ENCODE results near the gene FBN3. TPM values are rescaled to one million over a fixed set of nuclear protein-coding genes. Genes with fewer than 3 reads are reported as not detected.

Gene FBN3
- polyA plus RNA-seq, 1 donor: 3.5 TPM

DNA sequence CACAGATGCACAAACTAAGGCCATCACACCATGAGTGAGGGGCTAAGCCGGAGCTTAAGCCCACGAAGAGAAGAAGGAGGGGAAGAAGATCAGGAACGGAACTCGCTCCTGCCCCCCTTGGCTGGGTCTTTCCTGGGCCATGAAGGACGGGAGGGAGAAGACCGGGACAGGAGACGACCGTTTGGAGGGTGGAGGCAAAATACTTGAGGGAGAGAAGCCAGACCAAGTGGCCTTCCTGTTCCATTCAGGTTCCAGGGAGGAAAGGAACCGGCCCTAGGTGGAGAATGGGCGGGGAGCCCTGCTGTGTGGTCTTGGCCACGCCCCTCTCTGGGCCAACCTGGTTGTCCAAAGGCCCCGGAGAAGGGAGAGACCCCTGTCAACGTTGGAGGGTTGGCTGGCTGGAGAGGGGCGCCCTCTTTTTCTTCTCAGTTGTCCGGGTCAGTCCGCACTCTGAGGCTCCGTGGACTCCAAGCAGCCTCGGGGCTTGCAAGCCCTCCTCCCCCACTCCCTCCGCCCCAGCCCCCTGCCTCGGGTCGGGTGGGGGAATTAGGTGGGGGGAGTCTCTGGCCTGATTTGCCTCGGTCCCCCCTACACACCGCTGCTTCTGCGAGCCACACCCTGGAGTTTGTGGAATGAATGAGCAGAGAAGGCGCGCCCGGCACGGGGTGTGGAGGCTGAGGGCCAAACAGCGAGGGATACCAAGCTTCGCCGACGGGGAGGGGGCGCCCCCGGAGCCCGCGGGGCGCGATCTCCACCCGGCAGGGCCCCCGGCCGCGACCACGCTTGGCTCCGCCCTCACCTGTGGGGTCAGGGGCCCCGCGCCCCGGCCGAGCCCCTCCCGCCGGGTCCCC lies 757 bp downstream of the FBN3 start:
- H3K4me1 ChIP-seq (ENCODE audit: control insufficient read depth, insufficient read depth, low read length): peaks cover 23% of the 10 kb centered on the region
- H3K36me3 ChIP-seq (ENCODE audit: control insufficient read depth, insufficient read depth, low read length): no peaks in the 10 kb centered on the region
- peak in 1 of 2 donors; percentile 63 for DNase-seq
- H3K4me3 ChIP-seq (ENCODE audit: low read length): peak overlapping the region; percentile 44
- no peak overlapping the region for H3K27ac ChIP-seq (ENCODE audit: low read length)
- WGBS (ENCODE audit: insufficient coverage, low lambda C conversion rate): no CpG with 5 or more reads among the region's 50 CpGs
- H3K9me3 ChIP-seq (ENCODE audit: control insufficient read depth, low read depth, low read length): no peaks in the 10 kb centered on the region
- peaks cover 13% of the 10 kb centered on the region for H3K27me3 ChIP-seq (ENCODE audit: control insufficient read depth, insufficient read depth, low read length)

DNA sequence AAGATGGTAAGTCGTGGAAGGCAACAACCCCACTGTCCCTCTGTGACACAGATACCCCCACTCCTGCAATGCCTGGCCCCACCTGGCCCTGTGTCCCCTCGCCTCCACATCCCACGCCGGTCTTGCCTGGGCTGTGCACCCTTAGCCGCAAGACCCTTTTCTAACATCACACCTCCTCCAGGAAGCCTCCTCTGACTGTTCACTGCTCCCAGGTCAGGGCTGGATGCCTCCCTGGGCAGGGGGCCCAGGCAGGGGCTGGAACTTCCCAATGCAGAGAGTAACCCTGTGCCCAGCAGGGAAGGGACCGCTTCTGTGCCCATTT lies 1.3 kb downstream of the FBN3 start:
- H3K4me3 ChIP-seq (ENCODE audit: low read length): no peak overlapping the region
- H3K4me1 ChIP-seq (ENCODE audit: control insufficient read depth, insufficient read depth, low read length): peaks cover 24% of the 10 kb centered on the region
- H3K36me3 ChIP-seq (ENCODE audit: control insufficient read depth, insufficient read depth, low read length): no peaks in the 10 kb centered on the region
- H3K27me3 ChIP-seq (ENCODE audit: control insufficient read depth, insufficient read depth, low read length): peaks cover 13% of the 10 kb centered on the region
- no peak for DNase-seq
- WGBS (ENCODE audit: insufficient coverage, low lambda C conversion rate): no CpG with 5 or more reads among the region's 6 CpGs
- no peak overlapping the region for H3K27ac ChIP-seq (ENCODE audit: low read length)
- no peaks in the 10 kb centered on the region for H3K9me3 ChIP-seq (ENCODE audit: control insufficient read depth, low read depth, low read length)

DNA sequence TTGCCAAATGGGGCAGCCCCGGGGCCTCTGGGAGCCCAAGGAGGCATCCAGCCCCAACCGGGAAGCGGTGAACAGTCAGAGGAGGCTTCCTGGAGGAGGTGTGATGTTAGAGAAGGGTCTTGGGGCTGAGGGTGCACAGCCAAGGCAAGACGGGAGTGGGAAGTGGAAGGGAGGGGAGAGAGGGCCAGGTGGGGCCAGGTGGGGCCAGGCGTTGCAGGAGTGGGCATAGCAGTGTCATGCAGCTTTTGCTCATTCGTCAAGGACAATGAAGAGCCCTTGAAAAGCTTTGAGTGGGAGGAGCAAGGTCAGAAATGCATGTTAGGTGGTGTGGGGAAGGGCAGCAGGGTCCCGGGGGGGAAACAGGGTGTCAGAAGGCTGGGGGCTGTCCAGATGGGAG lies 1.8 kb downstream of the FBN3 start:
- H3K4me1 ChIP-seq (ENCODE audit: control insufficient read depth, insufficient read depth, low read length): peaks cover 25% of the 10 kb centered on the region
- no peak overlapping the region for H3K4me3 ChIP-seq (ENCODE audit: low read length)
- no peak for DNase-seq
- H3K9me3 ChIP-seq (ENCODE audit: control insufficient read depth, low read depth, low read length): no peaks in the 10 kb centered on the region
- WGBS (ENCODE audit: insufficient coverage, low lambda C conversion rate): 40% methylated on average over 1 of the region's 7 CpGs
- H3K36me3 ChIP-seq (ENCODE audit: control insufficient read depth, insufficient read depth, low read length): no peaks in the 10 kb centered on the region
- H3K27me3 ChIP-seq (ENCODE audit: control insufficient read depth, insufficient read depth, low read length): peaks cover 13% of the 10 kb centered on the region
- H3K27ac ChIP-seq (ENCODE audit: low read length): no peak overlapping the region

DNA sequence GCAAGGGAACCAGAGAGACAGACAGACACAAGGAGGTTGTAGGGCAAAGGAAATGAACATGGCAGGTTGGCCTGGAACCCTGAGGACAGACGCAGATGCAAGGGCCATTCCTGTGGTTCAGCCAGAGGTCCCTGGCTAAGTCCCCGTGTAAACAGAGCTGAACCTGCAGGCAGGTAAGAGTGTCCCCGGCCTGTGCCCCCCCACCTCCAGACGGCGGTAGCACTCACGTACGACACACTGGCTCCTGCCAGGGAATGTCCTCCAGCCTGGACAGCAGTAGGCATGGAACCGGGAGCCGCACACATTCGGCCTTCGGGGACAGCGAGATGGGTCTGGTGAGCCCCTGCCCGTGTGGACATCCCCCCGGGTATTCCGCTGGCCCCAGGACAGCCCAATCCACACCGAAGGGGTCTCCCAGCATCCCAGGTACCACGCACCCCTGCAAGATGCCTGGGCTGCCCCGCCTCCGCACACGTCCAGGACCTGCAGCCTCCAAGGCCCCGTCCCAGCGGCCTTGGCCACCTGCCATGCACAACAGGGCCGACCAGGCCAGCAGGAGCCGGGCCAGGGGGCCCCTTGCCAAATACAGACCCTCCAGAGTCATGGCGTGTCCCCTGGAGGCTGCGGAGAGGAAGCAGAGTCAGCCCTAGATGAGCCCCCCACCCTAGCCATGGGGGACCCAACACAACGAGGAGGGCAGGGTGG lies 2.4 kb downstream of the FBN3 start:
- H3K27me3 ChIP-seq (ENCODE audit: control insufficient read depth, insufficient read depth, low read length): peaks cover 13% of the 10 kb centered on the region
- H3K4me3 ChIP-seq (ENCODE audit: low read length): no peak overlapping the region
- no CpG with 5 or more reads among the region's 27 CpGs for WGBS (ENCODE audit: insufficient coverage, low lambda C conversion rate)
- DNase-seq: no peak
- no peak overlapping the region for H3K27ac ChIP-seq (ENCODE audit: low read length)
- no peaks in the 10 kb centered on the region for H3K36me3 ChIP-seq (ENCODE audit: control insufficient read depth, insufficient read depth, low read length)
- H3K9me3 ChIP-seq (ENCODE audit: control insufficient read depth, low read depth, low read length): no peaks in the 10 kb centered on the region
- peaks cover 31% of the 10 kb centered on the region for H3K4me1 ChIP-seq (ENCODE audit: control insufficient read depth, insufficient read depth, low read length)

DNA sequence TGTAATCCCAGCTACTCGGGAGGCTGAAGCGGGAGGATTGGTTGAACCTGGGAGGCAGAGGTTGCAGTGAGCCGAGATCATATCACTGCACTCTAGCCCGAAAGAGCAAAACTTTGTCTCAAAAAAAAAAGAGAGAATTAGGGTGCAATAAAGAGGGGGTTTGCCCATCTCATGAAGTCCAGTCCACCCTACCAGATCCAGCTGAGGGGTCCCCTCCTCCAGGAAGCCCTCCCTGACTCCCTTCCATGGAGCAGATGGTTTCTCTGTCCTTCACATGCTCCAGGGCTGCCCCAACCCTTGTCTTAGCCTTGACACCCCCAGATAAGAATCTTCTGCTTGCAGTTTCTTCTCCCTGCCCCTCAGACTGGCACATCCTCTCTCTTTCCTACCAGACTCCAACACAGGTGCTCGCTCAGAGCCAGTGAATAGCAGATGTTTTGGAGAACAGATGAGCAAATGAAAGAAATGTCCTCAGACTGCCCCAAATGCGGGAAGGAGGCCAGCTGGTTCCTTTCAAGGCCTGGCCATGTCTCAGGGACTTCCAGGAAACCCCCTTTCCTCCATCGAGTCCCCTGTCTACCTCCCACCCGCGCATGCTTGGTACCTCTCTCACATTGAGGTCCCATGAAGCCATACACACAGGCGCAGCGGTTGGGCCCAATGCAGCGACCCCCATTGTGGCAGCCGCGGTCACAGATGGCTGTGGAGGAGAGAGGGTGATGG lies 5.0 kb downstream of the FBN3 start:
- DNase-seq: no peak
- H3K4me3 ChIP-seq (ENCODE audit: low read length): no peak overlapping the region

DNA sequence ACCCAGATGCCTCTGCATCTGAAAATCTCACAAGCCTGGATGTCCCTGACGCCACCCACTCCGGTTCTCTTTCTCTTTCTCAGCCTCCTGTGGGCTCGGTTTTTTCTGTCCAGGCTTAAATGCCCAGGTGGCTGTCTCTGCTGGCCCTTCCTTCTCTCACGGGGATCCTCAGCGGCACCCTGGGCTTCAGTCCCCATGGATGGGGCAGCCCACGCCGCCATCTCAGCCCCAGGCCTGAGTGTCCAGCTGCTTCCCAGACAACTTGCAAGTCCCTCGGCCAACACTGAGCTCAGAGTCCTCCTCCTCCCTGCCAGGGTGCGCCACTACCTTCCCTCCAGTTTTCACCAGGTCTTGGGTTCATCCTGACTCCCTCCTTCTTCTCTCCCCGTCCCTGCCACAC lies 6.4 kb downstream of the FBN3 start:
- WGBS (ENCODE audit: insufficient coverage, low lambda C conversion rate): 75% methylated on average over 1 of the region's 10 CpGs
- peaks cover 4% of the 10 kb centered on the region for H3K27me3 ChIP-seq (ENCODE audit: control insufficient read depth, insufficient read depth, low read length)
- peaks cover 23% of the 10 kb centered on the region for H3K4me1 ChIP-seq (ENCODE audit: control insufficient read depth, insufficient read depth, low read length)
- no peaks in the 10 kb centered on the region for H3K9me3 ChIP-seq (ENCODE audit: control insufficient read depth, low read depth, low read length)
- no peak for DNase-seq
- no peak overlapping the region for H3K27ac ChIP-seq (ENCODE audit: low read length)
- no peaks in the 10 kb centered on the region for H3K36me3 ChIP-seq (ENCODE audit: control insufficient read depth, insufficient read depth, low read length)
- H3K4me3 ChIP-seq (ENCODE audit: low read length): no peak overlapping the region

More for the DNA sequence above, 5.0 kb downstream of the FBN3 start:
- peaks cover 30% of the 10 kb centered on the region for H3K4me1 ChIP-seq (ENCODE audit: control insufficient read depth, insufficient read depth, low read length)
- no peak overlapping the region for H3K27ac ChIP-seq (ENCODE audit: low read length)
- WGBS (ENCODE audit: insufficient coverage, low lambda C conversion rate): no CpG with 5 or more reads among the region's 14 CpGs
- H3K9me3 ChIP-seq (ENCODE audit: control insufficient read depth, low read depth, low read length): no peaks in the 10 kb centered on the region
- H3K27me3 ChIP-seq (ENCODE audit: control insufficient read depth, insufficient read depth, low read length): peaks cover 11% of the 10 kb centered on the region
- H3K36me3 ChIP-seq (ENCODE audit: control insufficient read depth, insufficient read depth, low read length): no peaks in the 10 kb centered on the region

DNA sequence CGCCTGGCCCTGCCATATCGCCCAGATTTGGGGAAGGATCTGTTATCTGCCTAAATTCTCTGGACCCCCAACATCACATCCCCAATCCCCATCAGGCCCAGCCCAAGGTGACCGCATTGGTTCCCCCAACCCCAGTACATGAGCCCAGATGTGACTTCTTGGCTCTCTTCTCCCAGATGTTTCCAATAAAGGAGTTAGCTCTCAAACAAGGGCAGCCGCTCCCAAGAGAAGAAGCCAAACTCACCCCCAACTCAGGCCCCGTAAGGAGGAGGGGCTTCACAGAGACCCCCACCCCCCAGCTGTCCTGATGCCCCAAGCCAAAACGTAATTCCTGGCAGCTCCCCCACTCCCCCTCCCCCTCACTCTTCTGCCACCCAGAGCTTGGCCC lies 6.9 kb downstream of the FBN3 start:
- DNase-seq: no peak
- Histone ChIP-seq H3K4me1 (ENCODE audit: control insufficient read depth, insufficient read depth, low read length) (peaks cover 23% of the 10 kb centered on the region), H3K36me3 (ENCODE audit: control insufficient read depth, insufficient read depth, low read length) (no peaks in the 10 kb centered on the region), H3K4me3 (ENCODE audit: low read length) (no peak overlapping the region), H3K27me3 (ENCODE audit: control insufficient read depth, insufficient read depth, low read length) (peaks cover under 1% of the 10 kb centered on the region), H3K9me3 (ENCODE audit: control insufficient read depth, low read depth, low read length) (no peaks in the 10 kb centered on the region), H3K27ac (ENCODE audit: low read length) (no peak overlapping the region)
- WGBS (ENCODE audit: insufficient coverage, low lambda C conversion rate): no CpG with 5 or more reads among the region's 6 CpGs

DNA sequence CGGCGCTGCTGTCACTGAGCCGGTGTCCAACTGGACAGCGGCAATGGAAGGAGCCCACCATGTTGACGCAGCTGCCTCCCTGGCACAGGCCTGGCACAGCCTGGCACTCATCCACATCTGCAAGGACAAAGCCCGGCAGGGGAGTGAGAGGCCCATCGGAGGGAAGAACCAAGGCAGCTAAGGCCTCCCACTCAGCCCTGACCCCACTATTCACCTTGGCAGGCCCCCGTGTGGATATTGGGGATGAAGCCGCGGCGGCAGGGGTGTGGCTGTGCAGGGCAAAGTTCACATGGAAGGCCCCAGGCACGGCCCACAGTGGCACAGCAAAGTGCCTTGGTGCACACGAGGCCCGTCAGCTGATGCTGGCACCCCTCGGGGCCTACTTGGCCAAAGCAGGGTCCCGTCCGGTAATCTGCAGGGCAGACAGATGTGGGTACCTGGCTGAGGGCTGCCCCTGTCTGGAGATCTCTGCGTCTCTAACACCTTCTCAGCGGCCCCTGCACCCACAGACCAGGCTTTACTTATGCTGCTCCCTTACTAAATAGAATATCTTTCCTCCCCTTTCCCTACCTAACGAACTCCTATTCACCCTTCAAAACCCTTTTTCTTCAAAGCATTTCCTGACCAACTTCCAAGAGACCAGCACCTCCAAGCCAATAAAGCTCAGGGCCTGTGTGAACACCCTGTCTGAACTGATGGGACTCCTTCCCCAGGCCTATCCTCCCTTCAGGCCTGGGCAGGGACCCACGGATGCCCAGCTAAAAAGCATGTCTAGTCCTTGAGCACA lies 7.5 kb downstream of the FBN3 start:
- no peak overlapping the region for H3K27ac ChIP-seq (ENCODE audit: low read length)
- no peaks in the 10 kb centered on the region for H3K27me3 ChIP-seq (ENCODE audit: control insufficient read depth, insufficient read depth, low read length)
- no CpG with 5 or more reads among the region's 21 CpGs for WGBS (ENCODE audit: insufficient coverage, low lambda C conversion rate)
- H3K36me3 ChIP-seq (ENCODE audit: control insufficient read depth, insufficient read depth, low read length): no peaks in the 10 kb centered on the region
- H3K4me1 ChIP-seq (ENCODE audit: control insufficient read depth, insufficient read depth, low read length): peaks cover 23% of the 10 kb centered on the region
- DNase-seq: peak; percentile 41 to 77
- no peak overlapping the region for H3K4me3 ChIP-seq (ENCODE audit: low read length)
- no peaks in the 10 kb centered on the region for H3K9me3 ChIP-seq (ENCODE audit: control insufficient read depth, low read depth, low read length)

DNA sequence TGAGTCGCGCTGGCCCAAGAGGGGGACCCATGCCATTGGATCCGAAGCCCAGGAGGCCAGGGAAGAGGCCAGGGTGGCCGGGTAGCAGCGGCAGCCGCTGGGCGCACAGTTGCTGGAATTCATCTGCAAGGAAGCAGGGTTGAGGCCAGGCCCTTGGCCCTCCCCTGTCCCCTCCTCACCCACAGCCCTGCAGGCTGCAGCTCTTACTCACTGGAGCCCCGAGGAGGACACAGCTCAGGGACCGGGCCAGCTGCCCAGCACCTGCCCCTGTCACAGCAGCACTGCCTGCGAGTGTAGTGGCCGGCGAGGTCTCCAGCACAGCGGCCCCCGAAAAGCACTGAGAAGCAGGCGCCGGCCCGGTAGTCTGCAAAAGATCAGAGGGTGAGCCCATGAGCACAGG lies 11.2 kb downstream of the FBN3 start:
- Histone ChIP-seq H3K27ac (ENCODE audit: low read length) (no peak overlapping the region), H3K9me3 (ENCODE audit: control insufficient read depth, low read depth, low read length) (no peaks in the 10 kb centered on the region), H3K4me3 (ENCODE audit: low read length) (no peak overlapping the region), H3K4me1 (ENCODE audit: control insufficient read depth, insufficient read depth, low read length) (peaks cover 15% of the 10 kb centered on the region), H3K27me3 (ENCODE audit: control insufficient read depth, insufficient read depth, low read length) (no peaks in the 10 kb centered on the region), H3K36me3 (ENCODE audit: control insufficient read depth, insufficient read depth, low read length) (no peaks in the 10 kb centered on the region)
- no peak for DNase-seq
- no CpG with 5 or more reads among the region's 17 CpGs for WGBS (ENCODE audit: insufficient coverage, low lambda C conversion rate)

DNA sequence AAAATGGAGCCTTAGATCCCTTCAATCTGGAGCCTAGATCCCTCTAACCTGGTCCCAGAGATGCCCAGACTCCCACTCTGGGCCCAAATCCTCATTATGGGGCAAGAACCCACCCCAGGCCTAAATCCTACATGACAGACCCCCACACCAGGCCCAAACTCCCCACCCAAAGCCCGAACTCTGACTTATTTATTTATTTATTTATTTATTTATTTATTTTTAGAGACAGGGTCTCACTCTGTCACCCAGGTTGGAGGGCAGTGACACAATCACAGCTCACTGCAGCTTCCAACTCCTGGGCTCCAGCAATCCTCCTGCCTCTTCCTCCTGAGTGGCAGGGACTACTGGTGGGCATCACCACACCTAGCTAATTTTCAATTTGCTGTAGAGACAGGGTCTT lies 12.0 kb downstream of the FBN3 start:
- Histone ChIP-seq H3K27me3 (ENCODE audit: control insufficient read depth, insufficient read depth, low read length) (no peaks in the 10 kb centered on the region), H3K4me1 (ENCODE audit: control insufficient read depth, insufficient read depth, low read length) (peaks cover 11% of the 10 kb centered on the region), H3K36me3 (ENCODE audit: control insufficient read depth, insufficient read depth, low read length) (no peaks in the 10 kb centered on the region), H3K9me3 (ENCODE audit: control insufficient read depth, low read depth, low read length) (no peaks in the 10 kb centered on the region), H3K27ac (ENCODE audit: low read length) (no peak overlapping the region), H3K4me3 (ENCODE audit: low read length) (no peak overlapping the region)
- DNase-seq: no peak
- WGBS (ENCODE audit: insufficient coverage, low lambda C conversion rate): no CpG with 5 or more reads among the region's 1 CpG

Data from large intestine (tissue), 3 donors.